ENCODE data around the gene PKD2.
"Not testable (repeated sequence)": the region's sequence is repeated elsewhere in the genome, so short reads cannot be mapped to it uniquely, and the experiment has no call there.

Gene PKD2

DNA sequence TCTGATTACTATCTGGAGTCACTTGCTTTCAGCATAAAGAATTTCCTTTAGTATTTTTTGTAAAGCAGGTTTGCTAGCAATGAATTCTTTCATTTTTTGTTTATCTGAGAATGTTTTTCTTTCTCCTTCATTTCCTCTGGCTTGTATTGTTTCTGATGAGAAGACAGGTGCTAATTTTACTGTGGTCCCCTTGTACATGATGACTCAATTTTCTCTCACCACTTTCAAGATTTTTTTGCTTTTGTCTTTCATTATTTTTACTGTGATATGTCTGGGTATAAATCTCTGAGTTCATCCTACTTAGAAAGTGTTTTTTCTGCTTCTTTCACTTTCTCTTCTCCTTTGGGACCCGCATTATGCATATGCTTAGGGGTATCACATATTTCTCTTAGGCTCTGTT is 62.6 kb downstream of the PKD2 start:
- DNase-seq (ENCODE audit: low spot score): no peak

DNA sequence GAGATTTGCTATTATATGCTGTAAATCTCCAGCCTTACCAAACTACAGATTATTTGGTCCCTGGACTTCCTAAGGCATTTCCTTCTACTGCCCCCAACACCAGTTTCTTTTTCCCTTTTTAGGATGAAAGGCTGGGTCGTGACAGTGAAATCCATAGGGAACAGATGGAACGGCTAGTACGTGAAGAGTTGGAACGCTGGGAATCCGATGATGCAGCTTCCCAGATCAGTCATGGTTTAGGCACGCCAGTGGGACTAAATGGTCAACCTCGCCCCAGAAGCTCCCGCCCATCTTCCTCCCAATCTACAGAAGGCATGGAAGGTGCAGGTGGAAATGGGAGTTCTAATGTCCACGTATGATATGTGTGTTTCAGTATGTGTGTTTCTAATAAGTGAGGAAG is 67.9 kb downstream of the PKD2 start:
- DNase-seq (ENCODE audit: low spot score): no peak

DNA sequence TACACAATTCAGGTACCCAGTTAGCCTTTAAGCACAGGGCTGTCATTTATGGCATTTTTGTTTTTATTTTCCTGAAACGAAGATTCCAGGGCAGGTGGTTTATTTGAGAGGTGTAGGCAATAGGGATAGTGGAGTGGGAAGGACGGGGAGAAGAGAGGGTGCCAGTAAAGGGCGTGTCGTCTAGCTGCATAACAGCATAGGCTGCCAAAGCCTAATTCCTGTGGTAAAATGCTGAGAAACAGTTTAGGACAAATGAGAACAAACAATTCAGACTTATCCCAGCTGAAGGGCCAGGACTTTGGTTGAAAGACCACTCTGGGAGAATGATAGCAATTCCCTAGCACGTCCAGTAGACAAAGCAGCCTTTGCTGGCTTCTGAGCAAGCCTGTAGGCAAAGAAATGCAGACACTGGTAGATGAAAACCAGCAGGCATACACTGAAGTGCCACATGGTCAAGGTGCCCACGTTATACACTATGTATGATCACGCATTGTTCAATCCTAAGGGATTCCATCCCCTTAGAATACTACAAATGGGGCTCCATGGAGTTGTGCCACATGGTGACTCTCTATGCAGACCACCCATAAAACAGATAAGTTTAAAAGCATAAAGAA is 70.6 kb downstream of the PKD2 start:
- DNase-seq (ENCODE audit: low spot score): no peak

DNA sequence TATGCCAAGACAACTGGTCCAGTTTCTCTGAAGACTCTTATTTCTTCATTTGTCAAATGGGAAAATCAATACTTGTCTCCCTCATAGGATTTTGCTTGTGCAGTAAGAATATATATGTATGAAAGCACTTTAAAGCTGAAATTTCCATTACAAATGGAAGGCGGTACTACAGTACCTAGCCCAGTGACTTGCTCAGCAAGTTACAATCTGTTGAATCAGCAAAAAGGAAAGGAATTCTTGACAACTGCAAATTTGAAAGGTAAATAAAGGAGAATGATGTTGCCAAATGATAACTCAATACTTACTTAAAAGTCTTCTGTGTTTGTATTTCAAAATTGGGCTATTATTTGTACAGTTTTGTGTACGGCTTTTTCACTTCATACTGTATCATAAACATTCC is 71.1 kb downstream of the PKD2 start:
- DNase-seq (ENCODE audit: low spot score): no peak

DNA sequence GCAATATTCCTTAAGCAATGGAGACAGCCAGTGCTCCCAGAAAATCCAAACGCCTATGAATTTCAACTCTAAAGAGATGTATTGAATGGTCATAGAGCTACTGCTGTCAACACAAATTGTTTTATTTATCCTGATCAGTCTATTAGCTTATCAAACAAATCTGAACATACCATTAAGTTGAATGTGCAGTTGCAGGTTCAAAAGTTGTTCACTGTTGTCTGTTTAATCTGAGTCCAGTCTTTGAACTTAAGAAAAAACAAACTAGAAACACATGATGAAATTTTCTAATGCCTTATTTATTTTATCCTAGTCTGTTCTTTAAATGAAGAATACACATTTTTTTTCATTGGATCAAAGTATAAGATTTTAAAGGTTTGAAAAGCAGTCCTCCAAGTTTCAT is 73.2 kb downstream of the PKD2 start:
- no peak for DNase-seq (ENCODE audit: low spot score)

DNA sequence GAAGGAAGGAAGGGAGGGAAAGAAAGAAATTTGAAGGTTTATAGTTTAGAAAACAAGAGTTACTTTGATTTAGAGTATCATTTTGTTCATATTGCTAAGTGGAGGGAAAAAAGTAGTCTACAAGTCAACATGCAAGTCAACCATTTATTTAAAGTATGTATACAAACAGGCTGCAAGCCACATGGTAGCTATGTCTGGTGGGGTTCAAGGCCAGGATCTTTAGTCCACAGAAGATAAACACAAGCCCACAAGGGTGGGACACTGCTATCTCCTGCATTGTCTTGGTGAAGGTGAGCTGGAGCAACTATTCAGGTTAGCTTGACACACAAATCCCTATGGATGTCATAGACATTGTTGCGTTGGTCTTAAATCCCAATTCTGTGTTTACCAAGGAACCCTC is 79.6 kb downstream of the PKD2 start:
- DNase-seq (ENCODE audit: low spot score): no peak

DNA sequence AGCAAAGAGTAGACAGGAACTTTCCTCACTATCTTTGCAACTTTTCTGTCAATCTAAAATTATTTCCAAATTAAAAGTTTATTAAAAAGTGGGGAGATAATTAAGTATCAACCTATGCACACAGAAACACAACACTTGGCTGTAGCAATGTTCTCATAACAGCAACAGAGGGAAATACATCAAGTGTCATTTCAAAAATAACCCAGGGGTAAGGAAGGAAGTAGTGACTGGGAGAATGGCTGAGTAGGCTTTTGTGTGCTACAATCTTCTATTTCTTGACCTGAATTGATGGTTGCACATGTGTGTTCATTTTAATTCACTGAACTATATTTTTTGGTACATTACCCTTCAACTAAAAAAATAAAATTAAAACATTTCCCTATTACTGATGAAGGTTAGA is 83.5 kb downstream of the PKD2 start:
- DNase-seq (ENCODE audit: low spot score): no peak

DNA sequence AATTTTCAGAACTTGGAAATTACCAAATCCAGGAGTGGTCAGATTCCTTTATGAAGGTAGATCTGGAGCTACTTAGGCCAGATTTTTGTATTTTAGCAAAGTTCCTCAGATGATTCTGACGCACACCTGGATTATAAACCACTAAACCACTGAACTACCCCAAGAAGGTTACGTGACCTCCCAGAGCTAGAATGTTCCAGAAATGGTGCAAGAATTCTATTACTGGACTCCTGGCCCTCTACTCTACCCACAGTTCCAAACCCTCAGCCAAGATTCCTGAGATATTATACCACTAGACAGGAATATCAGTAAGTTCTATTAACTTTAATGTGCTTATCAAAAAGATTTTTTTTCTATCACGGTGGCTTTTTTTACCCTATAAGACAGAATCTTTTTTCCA is 83.9 kb downstream of the PKD2 start:
- no peak for DNase-seq (ENCODE audit: low spot score)

DNA sequence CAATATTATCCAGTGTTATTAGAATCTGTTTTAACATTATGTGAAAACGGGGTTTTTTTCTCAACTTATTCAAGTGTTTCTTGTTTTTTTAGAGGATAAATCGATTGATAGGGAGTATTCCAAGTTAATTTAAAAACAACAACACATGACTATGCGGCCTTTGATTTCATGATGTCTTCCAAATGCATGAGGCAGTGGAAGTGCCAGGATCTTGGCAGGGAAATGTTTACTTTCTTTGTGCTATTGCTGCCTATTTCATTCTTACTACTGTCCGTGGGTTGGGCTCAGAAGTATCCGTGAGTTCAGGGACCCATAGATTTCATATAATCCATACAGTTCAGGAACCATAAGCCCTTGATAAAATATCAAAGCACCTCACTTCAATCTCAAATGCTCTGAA is 86.4 kb downstream of the PKD2 start:
- no peak for DNase-seq (ENCODE audit: low spot score)

DNA sequence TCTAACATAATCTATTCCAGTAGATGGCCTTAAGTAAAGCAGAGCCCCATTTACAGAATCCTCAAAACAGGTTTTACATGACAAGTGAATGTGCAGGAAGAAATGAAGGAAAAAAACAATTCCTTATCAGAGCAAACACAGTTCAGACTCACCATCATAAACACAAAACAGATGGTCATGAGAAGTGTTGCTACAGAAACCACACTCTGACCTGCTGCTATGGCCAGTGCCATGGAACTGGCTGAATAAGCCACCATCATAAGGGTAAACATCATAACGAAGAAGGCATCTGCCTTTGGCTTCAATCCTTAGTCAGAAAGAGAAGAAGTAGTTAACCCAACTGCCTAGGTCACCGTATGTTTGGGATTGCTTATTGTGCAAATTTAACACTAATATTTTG is 89.9 kb downstream of the PKD2 start:
- DNase-seq (ENCODE audit: low spot score): no peak

DNA sequence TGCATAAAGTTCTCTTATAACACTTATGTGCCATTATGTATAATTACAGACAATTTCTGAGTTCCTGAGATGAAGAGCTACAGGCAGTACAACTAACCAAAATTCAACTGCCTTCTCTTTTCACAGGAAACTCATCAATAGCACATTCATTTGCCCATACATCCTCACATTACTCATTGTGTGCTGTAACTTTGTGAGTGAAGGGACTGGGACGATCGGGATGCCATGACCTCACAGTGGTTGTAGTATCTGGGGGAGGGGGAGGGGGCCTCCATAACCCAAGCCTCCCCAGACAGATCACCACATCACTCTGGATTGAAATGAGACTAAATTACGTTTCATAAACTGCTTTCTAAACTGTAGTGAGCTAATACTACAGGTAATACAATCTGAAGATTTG is 90.3 kb downstream of the PKD2 start:
- DNase-seq (ENCODE audit: low spot score): no peak

DNA sequence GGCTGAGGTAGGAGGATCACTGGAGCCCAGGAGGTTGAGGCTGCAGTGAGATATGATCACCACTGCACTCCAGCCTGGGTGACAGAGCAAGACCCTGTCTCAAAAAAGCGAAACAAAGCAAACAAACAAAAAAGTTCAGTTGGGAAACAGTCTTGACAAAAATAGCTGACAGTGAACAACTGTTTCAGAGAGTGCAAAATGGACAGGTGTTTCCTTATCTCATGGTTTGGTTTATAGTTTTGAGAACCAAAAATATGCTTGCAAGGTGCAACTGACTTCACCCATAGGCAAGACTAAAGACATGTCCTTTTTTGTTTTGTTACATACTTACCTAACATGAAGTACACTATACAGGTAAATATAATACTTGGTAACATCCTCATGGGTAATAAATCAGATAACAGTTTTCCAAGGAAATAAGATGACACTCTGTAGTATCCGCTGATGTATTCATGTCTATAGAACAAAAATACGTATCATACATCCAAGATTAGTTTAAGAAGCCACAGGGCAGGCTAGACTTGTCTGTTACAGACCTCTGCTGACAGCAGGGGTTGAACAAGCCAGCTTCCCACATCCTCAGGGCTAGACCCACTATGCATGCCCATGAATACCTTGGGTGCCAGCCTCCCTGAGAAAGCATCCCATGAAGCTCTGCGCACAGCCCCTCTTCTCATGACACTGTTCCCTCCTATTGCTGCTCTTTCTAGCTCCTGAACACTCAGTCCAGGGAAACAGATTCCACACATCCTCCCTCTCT is 91.7 kb downstream of the PKD2 start:
- no peak for DNase-seq (ENCODE audit: low spot score)

DNA sequence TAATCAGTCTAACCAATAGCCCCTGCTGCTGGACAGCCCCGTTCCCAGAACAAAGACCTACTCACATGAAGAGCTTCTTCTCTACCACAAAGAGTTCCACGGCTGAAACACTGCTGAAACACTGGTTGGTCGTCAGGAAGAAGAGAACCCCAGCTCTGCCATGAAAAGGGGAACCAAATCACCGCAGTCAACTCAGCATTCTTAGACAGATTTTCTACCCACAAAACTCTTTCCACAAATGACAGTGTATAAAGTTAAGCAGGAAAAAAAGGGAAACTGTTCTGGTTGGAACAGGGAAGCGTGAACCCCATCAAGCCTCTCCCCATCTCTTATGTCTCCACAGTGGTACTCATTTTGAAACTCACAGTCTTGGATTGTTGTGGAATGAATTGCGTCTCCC is 93.7 kb downstream of the PKD2 start:
- no peak for DNase-seq (ENCODE audit: low spot score)

DNA sequence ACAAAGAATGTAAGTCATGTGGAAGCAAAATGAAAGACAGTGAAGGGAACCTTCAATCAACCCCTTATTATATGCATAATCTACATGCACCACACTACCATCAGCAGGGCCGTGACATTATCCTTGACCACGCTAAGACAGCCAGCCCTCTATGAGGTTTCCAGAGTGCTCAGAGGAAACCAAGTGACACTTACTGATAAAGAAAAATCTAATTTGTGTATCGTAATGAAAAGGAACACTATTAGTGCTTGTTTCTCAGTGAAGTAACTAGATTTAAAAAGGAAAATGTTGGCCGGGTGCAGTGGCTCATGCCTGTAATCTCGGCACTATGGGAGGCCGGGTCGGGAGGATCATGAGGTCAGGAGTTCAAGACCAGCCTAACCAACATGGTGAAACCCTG is 94.6 kb downstream of the PKD2 start:
- DNase-seq (ENCODE audit: low spot score): no peak

DNA sequence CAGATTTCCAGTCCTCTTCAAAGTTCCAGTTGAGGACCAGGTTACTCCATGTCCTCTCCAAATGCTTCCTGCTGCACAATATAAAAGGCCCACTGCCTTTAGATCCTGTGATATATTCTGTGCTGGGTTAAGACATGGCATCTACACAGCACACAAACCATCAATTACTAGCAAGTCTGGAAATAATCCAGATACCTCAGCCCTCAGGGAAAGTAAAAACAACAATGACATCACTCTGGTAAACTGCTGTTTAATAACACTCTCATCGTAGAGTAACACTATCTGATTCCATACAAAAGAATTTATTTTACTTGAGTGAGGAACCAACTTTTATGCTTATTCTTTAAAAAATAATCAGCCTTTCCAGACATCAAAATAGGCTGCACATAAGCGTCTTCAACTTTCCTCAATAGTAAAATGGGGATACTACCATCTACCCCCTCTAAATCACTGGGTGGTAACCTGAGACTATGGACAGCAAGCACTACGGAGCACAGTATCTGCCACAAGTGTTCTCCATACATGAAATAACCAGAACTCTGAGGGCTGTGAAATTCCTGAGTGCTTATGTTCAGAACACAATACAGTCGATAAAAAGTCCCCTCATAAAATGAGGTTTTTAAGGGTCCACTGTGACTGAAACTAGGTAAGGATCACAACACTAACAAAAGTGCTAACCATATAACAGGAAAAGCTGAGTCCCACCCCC is 97.6 kb downstream of the PKD2 start:
- DNase-seq (ENCODE audit: low spot score): no peak

DNA sequence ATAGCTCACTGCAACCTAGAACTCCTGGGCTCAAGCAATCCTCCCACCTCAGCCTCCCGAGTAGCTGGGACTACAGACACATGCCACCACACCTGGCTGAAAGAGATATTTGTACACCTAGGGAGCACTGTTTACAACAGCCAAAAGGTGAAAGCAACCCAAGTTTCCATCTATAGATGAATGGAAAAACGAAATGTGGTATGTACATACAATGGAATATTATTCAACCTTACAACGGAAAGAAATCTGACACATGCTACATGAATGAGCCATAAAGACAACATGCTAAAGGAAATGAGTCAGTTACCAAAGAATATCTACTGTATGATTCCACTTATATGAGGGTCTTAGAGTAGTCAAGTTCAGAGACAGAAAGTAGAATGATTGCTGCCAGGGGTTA is 98.8 kb downstream of the PKD2 start:
- DNase-seq (ENCODE audit: low spot score): no peak

DNA sequence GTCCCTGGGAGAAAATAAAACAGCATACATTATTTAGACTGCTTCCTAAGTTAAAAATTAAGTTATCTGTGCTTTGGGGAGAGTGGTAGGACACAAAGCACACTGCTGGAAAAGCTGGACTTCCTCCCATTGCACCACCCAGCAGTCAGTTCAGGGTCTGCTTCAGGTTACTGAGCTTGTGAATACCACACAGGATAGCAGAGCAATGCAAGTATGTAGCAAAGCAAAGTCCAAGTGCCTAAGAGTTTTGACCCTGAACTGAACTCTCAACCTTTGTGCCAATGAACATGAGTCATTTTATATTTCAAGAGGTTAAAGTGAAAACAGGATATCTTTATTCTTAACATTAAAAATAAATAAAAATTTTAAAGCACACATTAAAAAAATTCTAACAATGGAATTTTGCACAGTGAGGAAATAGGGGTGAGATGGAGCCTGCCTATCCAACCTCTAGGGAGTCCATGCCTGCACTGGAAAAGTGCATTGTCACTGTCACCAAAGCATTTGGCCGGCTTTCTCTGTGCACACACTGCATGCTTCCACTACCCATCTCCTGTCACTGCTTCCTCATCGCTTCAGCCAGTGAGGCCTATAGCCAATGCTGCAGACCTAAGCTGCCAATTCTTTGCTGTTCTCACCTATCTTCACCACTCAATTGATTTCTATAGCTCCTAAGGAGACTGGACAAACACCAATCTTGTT is 100.1 kb downstream of the PKD2 start:
- no peak for DNase-seq (ENCODE audit: low spot score)

DNA sequence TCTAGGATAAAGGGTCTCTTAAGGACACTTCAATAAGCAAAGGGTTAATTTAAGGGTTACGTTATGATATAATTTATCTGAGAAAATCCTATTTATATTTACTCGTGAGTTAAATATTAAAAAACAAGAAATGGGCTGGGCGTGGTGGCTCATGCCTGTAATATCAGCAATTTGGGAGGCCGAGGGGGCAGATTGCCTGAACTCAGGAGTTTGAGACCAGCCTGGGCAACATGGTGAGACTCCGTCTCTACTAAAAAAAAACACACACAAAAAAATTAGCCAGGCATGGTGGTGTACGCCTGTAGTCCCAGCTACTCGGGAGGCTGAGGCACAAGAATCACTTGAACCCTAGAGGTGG is 100.7 kb downstream of the PKD2 start:
- DNase-seq (ENCODE audit: low spot score): not testable (repeated sequence)

DNA sequence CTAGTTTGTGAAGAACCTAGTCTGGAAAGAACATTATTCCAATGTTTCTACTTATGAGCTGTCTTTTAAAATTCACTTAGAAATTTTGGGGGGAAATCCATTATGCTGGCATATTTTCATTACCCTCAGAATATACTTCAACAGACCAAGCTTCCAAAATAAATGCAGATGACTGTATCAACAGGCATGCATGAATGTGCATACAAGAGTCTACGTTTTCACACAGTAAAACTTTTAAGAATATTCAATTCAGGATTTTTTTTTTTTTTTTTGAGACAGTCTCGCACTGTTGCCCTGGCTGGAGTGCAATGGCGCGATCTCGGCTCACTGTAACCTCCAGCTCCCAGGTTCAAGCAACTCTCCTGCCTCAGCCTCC is 101.3 kb downstream of the PKD2 start:
- DNase-seq (ENCODE audit: low spot score): no peak

DNA sequence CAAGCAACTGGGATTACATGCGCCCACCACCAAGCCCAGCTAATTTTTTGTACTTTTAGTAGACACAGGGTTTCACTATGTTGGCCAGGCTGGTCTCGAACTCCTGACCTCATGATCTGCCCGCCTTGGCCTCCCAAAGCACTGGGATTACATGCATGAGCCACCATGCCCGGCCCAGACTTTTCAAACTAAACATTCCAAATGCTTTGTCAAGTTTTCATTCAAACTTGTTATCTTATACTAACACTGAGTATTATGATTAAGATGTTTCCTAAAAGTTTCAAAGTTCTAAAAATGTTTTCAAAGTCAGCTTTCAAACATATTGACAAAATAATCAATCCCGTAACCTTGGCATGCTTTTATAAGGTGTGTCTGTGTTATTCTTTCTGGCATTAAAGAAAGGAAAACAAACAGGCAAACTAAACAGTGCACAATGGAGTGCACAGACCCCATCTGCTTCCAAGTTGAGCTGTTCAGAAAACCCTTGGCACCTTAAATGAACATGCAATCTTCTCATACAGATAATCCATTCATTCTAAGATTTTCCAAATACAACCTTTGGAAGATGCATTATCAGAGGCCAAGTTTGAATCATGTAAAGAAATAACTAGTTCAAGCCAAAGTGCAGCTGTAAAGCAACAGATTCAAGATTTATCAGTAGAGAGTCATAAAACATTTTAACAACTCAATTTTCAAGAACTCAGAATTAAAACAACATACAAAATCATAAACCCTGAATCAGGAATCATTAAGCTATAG is 101.9 kb downstream of the PKD2 start:
- DNase-seq (ENCODE audit: low spot score): no peak

DNA sequence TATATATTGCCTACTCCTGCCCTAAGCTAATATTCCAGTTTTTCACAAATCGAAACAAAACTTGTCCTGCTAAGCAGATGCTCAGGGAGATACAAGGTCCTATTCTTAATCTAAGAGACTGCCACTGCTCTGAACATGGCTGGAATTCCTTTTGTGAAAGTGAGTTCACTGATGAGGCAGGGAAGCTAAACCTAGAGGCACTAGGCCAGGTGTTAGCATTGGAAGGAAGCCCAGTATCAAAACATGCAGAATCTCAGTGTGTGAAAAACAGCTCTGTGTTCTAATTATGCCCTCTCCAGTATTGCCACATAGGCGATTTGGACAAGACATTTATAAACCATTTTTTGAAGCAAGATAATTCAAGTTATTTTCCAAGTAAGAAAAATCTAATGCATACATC is 103.4 kb downstream of the PKD2 start:
- no peak for DNase-seq (ENCODE audit: low spot score)

DNA sequence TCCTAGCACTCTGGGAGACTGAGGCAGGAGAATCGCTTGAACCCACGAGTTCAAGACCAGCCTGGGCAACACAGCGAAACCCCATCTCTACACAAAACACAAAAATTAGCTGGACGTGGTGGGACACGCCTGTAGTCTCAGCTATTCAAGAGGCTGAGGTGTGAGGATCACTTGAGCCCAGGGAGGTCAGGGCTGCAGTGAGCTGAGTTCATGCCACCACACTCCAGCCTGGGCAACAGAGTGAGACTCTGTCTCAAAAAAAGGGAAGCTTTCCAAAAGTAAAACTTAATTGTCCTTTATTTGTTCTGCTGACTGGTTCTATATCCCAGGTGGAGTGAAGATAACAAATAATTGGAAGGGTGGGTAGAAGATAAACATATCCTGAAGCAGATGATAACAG is 105.4 kb downstream of the PKD2 start:
- DNase-seq (ENCODE audit: low spot score): no peak

Data from left forelimb (tissue), 1 donor.